Thyroid gland (tissue), 4 donors: ENCODE data around the gene VMP1. TPM values are rescaled to one million over a fixed set of nuclear protein-coding genes. Genes with fewer than 3 reads are reported as not detected.

ENCODE experiments used
- DNase-seq, 2 donors: peaks; one replicate each; pipeline ENCODE4 v3.0.0-alpha.2; 2019
- H3K27ac ChIP-seq, 3 donors: fragments of 200-600 bp; sonication (generic); 1 replicate in 2 of 3; 2 replicates in 1 of 3; pipeline ENCODE4 v1.5.1; 2016 to 2019; ENCODE audit warnings: mild to moderate bottlenecking in 1 of 3, moderate library complexity in 1 of 3
- H3K27me3 ChIP-seq: fragments of 200-600 bp; sonication (generic); one replicate; pipeline ENCODE4 v1.5.1; 2019
- H3K36me3 ChIP-seq, 2 donors: fragments of 200-600 bp; sonication (generic); one replicate each; pipeline ENCODE4 v1.5.1; 2016 to 2019
- H3K4me1 ChIP-seq, 2 donors: fragments of 200-600 bp; sonication (generic); one replicate each; pipeline ENCODE4 v1.5.1; 2017 to 2019
- H3K4me3 ChIP-seq, 3 donors: fragments of 200-600 bp; sonication (generic); replicated peaks in 1 of 3; 1 replicate in 2 of 3; 2 replicates in 1 of 3; pipeline ENCODE4 v1.5.1; 2016; ENCODE audit warnings: mild to moderate bottlenecking in 1 of 3
- H3K9me3 ChIP-seq: fragments of 200-600 bp; sonication (generic); one replicate; pipeline ENCODE4 v1.5.1; 2017
- POLR2A ChIP-seq, 2 donors: fragments of 450-650 bp; IDR thresholded peaks; one replicate each; pipeline ENCODE4 v1.6.1; 2017; ENCODE audit warnings: antibody characterized with exemption in 2 of 2, mild to moderate bottlenecking in 2 of 2, moderate library complexity in 1 of 2
- WGBS, 2 donors: methylation state at CpG; one replicate each; pipeline ENCODE4 v1.1.5; 2017; 5-methylcytosine and 5-hydroxymethylcytosine counted together
- intact Hi-C: fragments of 100-400 bp; cut with DNase I; formaldehyde crosslinking; loops from one replicate; pipeline ENCODE4 v1.15.1; 2023
- total RNA-seq, 4 donors: library from RNA; depleted of rRNA; stranded (reverse); fragments of >200 nt; gene quantifications; one replicate each; pipeline ENCODE4 v1.2.3, GENCODE V29; 2016
- TF ChIP-seq, protein P1 (sequence below), 6 experiments: fragments of 200-600 bp in 3 of 6; fragments of 450-650 bp in 3 of 6; sonication (generic) in 3 of 6; IDR thresholded peaks; one replicate each; pipeline ENCODE4 v1.5.1; 2016 to 2019; ENCODE audit warnings: antibody characterized with exemption in 6 of 6, mild to moderate bottlenecking in 2 of 6, inconsistent platforms in 1 of 6, moderate library complexity in 1 of 6

The VMP1 gene
- total RNA-seq, 4 donors from 2014 or later = 98.5 to 168 (median 125) TPM

DNA sequence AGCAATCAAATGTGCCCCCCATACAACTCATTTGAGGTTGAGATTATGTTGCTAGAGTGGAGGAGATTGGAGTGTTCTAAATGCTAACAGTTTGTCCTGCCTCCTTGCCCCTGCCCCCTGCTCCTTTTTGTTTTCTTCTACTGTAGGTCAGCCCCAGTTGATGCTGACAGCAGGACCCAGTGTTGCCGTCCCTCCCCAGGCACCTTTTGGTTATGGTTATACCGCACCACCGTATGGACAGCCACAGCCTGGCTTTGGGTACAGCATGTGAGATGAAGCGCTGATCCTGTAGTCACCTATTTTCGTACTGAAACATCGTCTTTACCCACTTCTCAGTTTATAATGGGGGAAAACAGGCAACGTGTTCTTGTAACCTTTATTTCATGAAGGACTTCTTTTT is 13.9 kb upstream of the VMP1 start:
- TF ChIP-seq, protein P1, sequence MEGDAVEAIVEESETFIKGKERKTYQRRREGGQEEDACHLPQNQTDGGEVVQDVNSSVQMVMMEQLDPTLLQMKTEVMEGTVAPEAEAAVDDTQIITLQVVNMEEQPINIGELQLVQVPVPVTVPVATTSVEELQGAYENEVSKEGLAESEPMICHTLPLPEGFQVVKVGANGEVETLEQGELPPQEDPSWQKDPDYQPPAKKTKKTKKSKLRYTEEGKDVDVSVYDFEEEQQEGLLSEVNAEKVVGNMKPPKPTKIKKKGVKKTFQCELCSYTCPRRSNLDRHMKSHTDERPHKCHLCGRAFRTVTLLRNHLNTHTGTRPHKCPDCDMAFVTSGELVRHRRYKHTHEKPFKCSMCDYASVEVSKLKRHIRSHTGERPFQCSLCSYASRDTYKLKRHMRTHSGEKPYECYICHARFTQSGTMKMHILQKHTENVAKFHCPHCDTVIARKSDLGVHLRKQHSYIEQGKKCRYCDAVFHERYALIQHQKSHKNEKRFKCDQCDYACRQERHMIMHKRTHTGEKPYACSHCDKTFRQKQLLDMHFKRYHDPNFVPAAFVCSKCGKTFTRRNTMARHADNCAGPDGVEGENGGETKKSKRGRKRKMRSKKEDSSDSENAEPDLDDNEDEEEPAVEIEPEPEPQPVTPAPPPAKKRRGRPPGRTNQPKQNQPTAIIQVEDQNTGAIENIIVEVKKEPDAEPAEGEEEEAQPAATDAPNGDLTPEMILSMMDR (IDR thresholded peaks at IDR 0.05) = no peak
- TF ChIP-seq POLR2A (IDR thresholded peaks at IDR 0.05) = no peak
- no peaks in the 10 kb centered on the region for H3K9me3 ChIP-seq
- H3K27me3 ChIP-seq = no peaks in the 10 kb centered on the region
- peaks cover 69 to 70% of the 10 kb centered on the region in 2 donors for H3K36me3 ChIP-seq
- intact Hi-C loops = no loop called here
- 92 to 93% methylated on average over 7 of the region's 7 CpGs for WGBS, 2 donors
- no peak overlapping the region for H3K4me3 ChIP-seq
- H3K4me1 ChIP-seq = no peaks in the 10 kb centered on the region
- no peak for DNase-seq
- H3K27ac ChIP-seq = no peak overlapping the region

DNA sequence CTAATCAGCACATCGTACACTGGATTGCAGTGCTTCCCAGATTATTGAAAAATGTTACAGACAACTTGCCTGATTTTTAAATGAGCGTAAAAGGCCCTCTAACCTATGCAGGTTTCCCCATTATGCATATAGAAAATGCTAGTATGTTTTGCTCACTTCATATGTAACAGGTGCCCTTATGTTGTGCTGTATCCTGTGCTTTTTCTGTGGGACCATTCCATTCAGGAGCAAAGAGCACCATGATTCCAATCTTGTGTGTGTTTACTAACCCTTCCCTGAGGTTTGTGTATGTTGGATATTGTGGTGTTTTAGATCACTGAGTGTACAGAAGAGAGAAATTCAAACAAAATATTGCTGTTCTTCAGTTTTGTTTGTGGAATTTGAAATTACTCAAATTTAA is 13.1 kb upstream of the VMP1 start:
- 95 to 97% methylated on average over 2 of the region's 2 CpGs for WGBS, 2 donors
- H3K27ac ChIP-seq = no peak overlapping the region
- DNase-seq = no peak
- no peaks in the 10 kb centered on the region for H3K9me3 ChIP-seq
- H3K36me3 ChIP-seq = peaks cover 69 to 70% of the 10 kb centered on the region in 2 donors
- no peak for TF ChIP-seq POLR2A (IDR thresholded peaks at IDR 0.05)
- TF ChIP-seq, protein P1 (IDR thresholded peaks at IDR 0.05) = no peak
- no peaks in the 10 kb centered on the region for H3K4me1 ChIP-seq
- H3K4me3 ChIP-seq = no peak overlapping the region
- H3K27me3 ChIP-seq = no peaks in the 10 kb centered on the region
- intact Hi-C loops = no loop called here

DNA sequence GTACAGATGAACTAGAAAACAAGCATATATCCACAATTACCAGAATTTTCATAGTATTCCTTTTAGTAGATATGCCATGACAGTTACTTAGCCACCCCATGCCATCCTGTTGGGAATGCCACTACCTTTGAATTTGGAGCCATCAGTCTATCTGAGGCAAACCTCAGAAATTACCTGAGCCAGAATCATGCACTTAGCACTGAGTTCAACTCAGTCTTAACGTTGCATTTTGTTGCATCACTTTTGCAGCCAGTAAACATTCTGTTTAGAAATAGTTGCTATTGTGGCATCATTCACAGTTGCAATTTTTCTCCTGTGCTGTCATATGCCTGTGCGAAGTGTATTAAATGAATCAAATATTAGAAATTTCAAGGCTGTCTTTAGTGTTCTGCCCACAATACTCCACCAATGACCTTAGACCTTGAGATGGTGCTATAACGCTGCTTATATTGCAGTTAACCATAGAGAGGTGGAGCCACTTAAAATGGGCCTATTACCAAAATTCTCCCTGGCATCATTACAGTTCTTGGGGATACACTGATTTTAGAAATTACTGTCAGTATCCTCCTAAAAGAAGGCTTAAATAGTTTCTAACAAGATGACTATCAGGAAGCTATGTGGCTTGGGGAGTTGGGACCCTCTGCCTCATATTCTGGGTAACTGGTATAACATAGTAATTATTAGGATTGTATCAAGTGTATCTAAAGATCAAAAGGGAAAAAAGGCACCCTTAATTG is 11.3 kb upstream of the VMP1 start:
- intact Hi-C loops = no loop called here
- H3K4me3 ChIP-seq = no peak overlapping the region
- 81 to 82% methylated on average over 3 of the region's 3 CpGs for WGBS, 2 donors
- peaks cover 53 to 54% of the 10 kb centered on the region in 2 donors for H3K36me3 ChIP-seq
- no peaks in the 10 kb centered on the region for H3K9me3 ChIP-seq
- H3K4me1 ChIP-seq = no peaks in the 10 kb centered on the region
- no peak overlapping the region for H3K27ac ChIP-seq
- DNase-seq = no peak
- TF ChIP-seq POLR2A (IDR thresholded peaks at IDR 0.05) = no peak
- TF ChIP-seq, protein P1 (IDR thresholded peaks at IDR 0.05) = no peak
- H3K27me3 ChIP-seq = no peaks in the 10 kb centered on the region

DNA sequence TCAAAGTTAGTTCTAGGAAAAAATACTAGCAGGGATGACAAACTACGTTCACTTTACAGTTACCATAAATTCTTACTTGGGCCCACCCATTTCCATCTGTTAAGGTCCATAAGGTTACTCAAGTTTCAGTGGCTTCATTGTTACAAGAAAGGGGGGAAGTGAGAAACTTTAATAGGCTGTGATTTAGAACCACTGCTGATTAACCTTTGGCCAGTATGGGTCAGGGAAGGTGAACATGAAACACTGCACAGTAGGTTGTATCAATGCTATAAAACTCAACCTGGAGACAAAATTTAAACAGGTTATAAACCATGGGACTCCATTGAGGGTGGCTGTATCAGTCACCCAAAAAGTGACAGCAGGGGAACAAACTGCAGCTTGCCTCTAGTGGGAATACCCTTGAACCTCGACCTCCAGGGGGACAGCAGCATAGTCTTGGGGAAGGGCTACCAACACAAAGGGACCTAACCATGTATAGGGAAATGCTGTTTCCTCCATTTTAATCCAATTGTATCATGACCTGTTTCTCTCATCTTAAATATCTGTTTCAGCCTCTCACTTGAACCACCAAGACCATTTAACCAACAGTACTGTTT is 10.7 kb upstream of the VMP1 start:
- Histone ChIP-seq H3K27ac (no peak overlapping the region), H3K4me1 (no peaks in the 10 kb centered on the region), H3K4me3 (no peak overlapping the region), H3K36me3 (peaks cover 47% of the 10 kb centered on the region in 2 donors), H3K9me3 (no peaks in the 10 kb centered on the region), H3K27me3 (no peaks in the 10 kb centered on the region)
- DNase-seq = no peak
- WGBS, 2 donors = 89 to 93% methylated on average over 2 of the region's 2 CpGs
- TF ChIP-seq, protein P1 (IDR thresholded peaks at IDR 0.05) = no peak
- no peak for TF ChIP-seq POLR2A (IDR thresholded peaks at IDR 0.05)
- intact Hi-C loops = no loop called here

DNA sequence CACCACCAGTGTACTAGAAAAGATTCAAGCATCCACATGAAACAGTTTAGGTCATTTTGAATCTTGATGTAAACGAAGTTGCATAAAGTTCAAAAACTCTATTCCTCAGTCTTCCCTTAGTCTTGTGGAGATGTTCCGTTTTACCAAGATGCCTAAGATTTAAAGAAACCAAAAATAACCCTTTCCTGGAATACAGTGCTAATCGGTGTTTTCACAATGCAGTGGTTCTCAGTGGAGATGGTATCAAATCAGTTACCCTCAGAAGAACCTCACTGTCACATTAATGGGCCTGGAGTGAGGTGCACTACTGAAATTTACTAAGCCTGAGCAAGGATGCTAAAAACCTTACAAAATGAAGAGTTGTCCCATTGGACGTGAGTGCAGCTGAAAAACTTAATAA is 9.3 kb upstream of the VMP1 start:
- intact Hi-C loops = no loop called here
- TF ChIP-seq, protein P1 (IDR thresholded peaks at IDR 0.05) = no peak
- TF ChIP-seq POLR2A (IDR thresholded peaks at IDR 0.05) = no peak
- 81 to 89% methylated on average over 4 of the region's 4 CpGs for WGBS, 2 donors
- Histone ChIP-seq H3K4me1 (no peaks in the 10 kb centered on the region), H3K36me3 (peaks cover 35 to 37% of the 10 kb centered on the region in 2 donors), H3K4me3 (no peak overlapping the region), H3K27me3 (no peaks in the 10 kb centered on the region), H3K9me3 (no peaks in the 10 kb centered on the region), H3K27ac (no peak overlapping the region)
- no peak for DNase-seq
